HG03196 (cell line): ENCODE measurements around the gene SCLT1.

Experiments used
- ATAC-seq: cut with Tn5 transposase; IDR thresholded peaks from one replicate; pipeline ENCODE4 v1.9.1; 2021; ENCODE audit not compliant: unreplicated experiment

SCLT1 gene

GRCh38 chr4:128877934-128878333, 215.4 kb downstream of the SCLT1 start:
- ATAC-seq, result no peak

- ATAC-seq, result no peak
Measured at GRCh38 chr4:128876200-128876599, 217.1 kb downstream of the SCLT1 start.

DNA sequence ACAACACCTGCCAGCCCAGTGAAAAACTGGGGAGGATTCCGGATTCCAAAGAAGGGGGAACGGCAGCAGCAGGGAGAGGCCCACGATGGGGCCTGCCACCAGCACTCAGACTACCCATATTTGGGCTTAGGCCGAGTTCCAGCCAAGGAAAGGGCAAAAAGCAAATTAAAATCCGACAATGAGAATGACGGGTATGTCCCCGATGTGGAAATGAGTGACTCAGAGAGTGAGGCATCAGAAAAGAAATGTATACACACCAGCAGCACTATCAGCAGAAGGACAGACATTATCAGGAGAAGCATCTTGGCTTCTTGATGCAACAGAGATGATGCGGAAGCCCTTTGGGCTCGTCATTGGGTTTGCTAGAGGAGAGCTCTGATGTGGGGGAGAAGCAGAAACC, 221.4 kb downstream of the SCLT1 start:
- ATAC-seq, result no peak

GRCh38 chr4:128869776-128870509, 223.4 kb downstream of the SCLT1 start:
- ATAC-seq, result no peak

- no peak for ATAC-seq
Measured at GRCh38 chr4:128868758-128869157, 224.6 kb downstream of the SCLT1 start.

- no peak for ATAC-seq
Measured at GRCh38 chr4:128866691-128867090, 226.6 kb downstream of the SCLT1 start.

DNA sequence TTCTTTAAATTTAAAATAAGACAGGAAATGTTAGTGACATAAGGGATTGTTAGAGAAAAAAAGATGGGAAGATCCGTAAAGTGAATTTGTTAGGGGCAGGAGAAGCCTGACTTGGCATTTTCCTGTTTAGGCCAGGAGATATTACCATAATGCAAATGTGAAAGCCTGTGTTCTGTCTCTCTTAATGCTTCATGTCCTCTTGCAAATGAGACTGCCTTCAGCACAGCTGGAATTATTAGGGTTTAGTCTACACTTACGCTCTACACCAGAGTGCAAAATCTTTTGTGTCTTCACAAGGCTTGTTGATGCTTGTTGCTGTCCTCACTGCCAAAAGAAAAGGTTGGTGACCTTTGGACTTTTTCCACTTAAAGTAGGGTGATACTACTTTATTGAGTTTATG, 227.1 kb downstream of the SCLT1 start:
- ATAC-seq, result no peak

DNA sequence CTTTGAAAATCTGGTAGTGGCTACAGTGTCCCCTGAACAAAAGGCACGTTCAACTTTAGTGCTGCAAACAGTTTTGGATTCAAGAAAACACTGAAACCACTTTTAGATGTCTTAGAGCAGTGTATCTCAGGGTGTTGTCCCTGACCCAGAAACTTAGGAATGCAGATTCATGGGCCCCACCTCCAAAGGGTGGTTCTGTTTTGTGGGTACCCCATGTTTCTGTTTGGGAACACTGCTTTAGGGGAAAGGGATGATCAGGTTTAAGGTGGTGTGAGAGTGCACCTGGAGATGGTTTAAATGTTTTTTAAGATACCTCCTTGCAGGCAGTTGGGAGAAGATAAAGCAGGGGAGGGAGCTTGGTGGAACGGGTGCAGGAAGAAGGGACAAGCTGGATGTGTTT, 228.2 kb downstream of the SCLT1 start:
- ATAC-seq, result no peak

DNA sequence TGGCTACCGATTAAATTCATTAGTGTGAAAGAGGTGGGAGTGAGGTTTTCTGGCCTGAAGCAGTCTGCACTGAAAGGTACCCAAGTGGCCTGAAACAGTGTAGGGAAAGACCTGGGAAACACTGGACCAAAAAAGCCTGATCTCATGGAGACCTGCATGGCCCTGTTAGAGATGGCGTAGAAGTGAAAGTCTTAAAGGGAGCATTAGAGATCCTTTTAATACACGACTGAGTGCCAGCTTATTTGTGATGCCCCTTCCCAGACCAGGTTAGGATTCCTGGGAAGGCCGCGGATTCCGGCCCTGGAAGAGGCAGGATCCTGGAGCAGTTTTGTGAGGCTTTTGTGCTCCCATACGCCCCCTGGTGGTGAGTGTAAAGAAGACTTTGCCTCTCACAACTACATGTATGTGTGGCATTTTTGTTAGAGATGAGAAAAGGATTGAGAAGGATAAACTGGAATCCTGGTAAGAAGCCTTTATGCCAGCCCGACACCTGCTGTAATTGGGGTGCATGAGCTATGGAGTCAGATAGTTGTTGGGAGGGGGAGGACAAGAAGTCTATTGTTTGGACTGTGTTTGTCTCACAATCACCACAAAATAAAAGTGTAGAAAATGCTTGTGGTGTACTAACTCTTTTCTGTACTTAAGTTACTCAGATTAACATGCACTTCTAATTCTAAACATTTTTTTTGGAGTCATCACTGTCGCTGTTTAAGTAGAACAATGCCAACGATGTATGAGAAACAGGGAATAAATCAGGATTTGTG, 229.8 kb downstream of the SCLT1 start:
- ATAC-seq, result no peak

DNA sequence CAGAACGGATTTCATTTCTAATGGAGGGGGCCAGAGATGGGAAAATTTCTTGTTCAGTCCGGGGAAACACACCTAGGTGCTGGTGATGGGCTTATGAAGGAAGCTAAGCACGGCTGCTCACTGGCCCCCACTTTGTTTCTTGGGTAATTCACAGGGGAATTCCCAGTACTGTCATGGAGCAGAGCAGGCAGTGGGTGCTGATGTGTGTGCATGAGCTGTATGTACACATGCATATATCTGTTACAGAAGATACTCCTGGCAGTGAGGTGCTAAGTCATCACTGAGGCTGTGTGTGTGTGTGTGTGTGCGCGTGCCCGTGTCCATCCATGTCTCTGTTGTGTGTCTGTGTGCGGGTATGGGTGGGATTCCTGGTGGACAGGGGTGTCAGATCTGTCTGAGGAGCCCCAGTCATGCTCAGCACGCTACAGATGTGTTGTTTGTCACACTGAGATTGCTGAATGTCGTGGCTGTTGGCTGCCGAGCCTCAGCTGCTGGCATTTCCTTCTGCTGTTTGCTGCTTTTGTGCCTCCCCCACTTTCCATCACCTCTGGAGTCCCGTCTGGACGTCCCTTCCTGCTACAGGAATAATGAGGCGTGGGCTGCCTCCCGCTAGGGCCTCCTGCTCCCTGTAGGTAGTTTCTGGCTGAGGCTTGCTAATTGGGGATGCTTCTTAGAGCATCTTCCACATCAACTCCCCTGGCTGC, 230.6 kb downstream of the SCLT1 start:
- ATAC-seq, result peak; percentile 57

- ATAC-seq, result peak; percentile 17
Measured at GRCh38 chr4:128861856-128862518, 231.4 kb downstream of the SCLT1 start.

GRCh38 chr4:128859887-128860677, 233.3 kb downstream of the SCLT1 start:
- no peak for ATAC-seq

DNA sequence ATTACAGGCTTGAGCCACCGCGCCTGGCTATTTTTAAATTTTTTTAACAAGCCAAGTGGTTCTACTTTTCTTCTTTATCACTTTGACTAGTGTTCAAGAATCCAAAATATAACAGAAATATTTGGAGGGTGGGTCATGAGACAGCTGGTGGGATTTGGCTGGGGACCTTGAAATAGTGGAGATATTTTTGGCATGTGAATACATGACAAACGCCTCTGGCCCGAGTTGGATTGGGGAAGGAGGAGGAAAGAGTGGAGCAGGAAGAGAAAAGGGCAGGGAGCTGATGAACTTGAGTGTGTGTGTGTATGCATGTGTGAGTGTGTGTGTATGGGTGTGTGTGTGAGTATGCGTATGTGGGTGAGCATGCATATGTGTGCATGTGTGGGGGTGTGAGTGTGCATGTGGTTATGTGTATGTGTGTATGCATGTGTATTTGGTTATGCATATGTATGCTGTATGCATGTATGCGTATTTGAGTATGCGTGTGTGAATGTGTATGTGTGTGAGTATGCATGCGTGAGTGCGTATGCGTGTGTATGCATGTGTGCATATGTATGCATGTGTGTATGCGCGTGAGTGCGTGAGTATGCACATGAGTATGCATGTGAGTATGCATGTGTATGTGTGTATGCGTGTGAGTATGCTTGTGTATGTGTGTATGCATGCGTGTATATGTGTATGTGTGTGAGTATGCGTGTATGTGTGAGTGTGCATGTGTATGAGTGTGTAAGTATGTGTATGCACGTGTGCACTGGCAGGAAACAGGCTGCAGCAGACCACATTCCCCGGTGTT, 234.3 kb downstream of the SCLT1 start:
- ATAC-seq, result no peak

DNA sequence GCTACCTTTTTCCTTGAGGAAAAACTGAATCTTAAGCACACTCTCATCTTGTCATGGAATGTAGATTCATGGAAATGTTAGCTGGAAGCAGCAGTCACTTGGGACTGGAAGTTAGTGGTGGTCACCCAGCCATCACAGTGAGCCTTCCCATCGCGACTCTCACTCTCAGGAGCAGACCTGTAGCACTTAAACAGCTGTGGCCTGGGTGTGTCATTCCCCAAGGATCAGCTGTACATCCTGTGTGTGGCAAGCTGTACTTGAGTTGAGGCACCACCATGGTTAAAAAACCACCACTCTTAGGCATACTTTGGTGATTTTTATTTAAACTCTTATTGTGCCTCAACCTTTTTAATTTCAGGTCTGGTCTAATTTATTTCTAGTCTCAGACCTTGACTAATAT, 237.1 kb downstream of the SCLT1 start:
- no peak for ATAC-seq

DNA sequence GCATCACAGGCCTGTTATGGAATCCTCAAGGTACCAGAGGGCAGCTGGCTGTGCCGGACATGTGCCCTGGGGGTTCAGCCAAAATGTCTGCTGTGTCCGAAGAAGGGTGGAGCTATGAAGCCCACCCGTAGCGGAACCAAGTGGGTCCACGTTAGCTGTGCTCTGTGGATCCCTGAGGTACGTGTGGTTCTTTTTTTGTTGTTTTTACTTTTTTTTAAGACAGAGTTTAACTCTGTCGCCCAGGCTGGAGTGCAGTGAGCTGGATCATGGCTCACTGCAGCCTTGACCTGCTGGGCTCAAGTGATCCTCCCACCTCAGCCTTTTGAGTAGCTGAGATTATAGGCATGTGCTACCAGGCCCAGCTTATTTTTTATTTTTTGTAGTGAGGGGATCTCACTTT, 237.7 kb downstream of the SCLT1 start:
- no peak for ATAC-seq

DNA sequence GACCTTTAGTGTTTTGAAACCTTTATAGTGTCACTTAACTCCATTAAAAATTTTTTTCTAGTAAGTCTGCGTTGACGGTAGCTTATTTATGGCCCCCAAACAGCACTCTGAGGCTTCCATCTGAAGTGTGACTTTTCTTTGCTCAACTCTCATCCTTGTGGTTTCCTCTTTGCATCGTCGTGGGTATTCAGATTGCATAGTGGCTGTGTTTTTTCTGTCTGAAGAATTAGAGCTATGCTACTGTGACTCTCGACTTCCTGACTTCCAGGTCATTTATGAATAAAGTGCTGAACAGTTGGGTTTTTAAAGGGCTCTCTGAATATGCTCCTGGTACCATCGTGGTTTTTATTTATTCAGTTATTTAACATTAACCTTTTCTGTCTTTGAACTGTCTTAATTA, 238.9 kb downstream of the SCLT1 start:
- peak; percentile 64 for ATAC-seq

DNA sequence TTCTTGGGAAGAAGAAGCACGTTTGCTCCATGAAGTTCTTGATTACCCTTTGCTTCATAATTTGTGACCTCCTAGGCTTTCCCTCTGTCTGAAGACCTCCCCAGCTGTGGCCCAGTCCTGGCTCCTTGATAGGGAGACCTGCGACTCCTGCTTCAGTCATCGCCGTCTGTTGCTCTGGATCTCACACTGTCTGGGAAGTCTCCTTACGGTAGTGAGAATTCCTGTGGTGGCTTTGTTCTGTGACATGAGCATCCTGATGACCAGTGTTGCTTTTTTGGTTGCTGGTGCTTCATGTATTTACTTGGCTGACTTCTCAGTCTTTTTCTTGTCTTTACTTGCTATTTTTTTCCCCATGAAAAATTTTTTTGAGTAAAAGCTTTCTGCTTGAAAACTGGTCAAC, 239.6 kb downstream of the SCLT1 start:
- ATAC-seq, result no peak

DNA sequence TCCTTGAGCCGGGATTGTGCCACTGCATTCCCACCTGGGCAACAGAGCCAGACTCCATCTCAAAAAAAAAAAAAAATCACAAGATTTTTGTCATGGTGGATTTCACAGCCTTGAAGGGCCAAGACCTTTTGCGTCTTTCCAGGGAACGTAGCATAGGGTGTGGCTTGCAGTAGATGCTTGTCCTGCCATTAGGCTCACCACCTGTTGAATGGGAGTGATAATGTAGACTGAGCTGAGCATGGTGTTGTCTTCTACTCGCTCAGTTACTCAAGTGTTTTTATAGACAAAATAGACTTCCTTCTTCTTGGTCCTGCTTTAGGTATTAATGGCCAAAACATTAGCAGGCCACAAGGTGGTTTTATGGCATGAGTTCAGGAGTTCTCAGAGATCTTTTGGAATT, 243.1 kb downstream of the SCLT1 start:
- no peak for ATAC-seq

DNA sequence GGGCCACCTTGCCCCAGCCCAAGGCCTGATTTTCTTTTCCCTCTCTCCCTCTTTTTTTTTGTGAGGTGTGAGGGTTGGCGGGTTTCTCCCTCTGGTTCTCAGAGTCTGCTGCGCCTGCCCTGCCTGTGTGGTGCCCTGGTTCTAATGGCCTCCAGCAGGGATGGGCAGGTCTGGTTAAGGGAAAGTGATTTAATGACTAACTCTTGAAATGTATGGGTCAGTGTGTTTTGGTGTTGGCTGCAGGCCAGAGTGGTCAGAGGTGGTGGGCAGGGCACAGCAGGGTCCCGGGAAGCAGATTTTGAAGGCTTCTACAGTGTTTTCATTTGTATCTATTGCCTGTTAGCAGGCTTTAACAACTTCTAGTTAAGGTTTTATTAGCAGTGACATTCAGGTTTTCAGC, 244.9 kb downstream of the SCLT1 start:
- ATAC-seq, result no peak
